ENCODE data around the gene RECQL5.

Gene RECQL5

GRCh38 chr17:75685499-75685898 is 18.5 kb upstream of the RECQL5 start:
- no peak for DNase-seq

- peak; percentile 70 for DNase-seq
Observed at GRCh38 chr17:75684924-75685323, 18.0 kb upstream of the RECQL5 start.

GRCh38 chr17:75684249-75684648 is 17.3 kb upstream of the RECQL5 start:
- DNase-seq: peak; percentile 15

- no peak for DNase-seq
Observed at GRCh38 chr17:75683583-75683982, 16.6 kb upstream of the RECQL5 start.

GRCh38 chr17:75681289-75681688 is 14.3 kb upstream of the RECQL5 start:
- no peak for DNase-seq

- no peak for DNase-seq
Observed at GRCh38 chr17:75680431-75680830, 13.5 kb upstream of the RECQL5 start.

- DNase-seq: peak; percentile 43
Observed at GRCh38 chr17:75679706-75680211, 12.8 kb upstream of the RECQL5 start.

- no peak for DNase-seq
Observed at GRCh38 chr17:75676461-75676860, 9.5 kb upstream of the RECQL5 start.

GRCh38 chr17:75673487-75673886 is 6.5 kb upstream of the RECQL5 start:
- DNase-seq: no peak

GRCh38 chr17:75672011-75672410 is 5.1 kb upstream of the RECQL5 start:
- DNase-seq: no peak

- DNase-seq: no peak
Observed at GRCh38 chr17:75670868-75671267, 3.9 kb upstream of the RECQL5 start.

- DNase-seq: peak; percentile 16
Observed at GRCh38 chr17:75668489-75668888, 1.5 kb upstream of the RECQL5 start.

GRCh38 chr17:75667825-75668224 is 871 bp upstream of the RECQL5 start:
- no peak for DNase-seq

- DNase-seq: no peak
Observed at GRCh38 chr17:75665981-75666380, 973 bp downstream of the RECQL5 start.

- DNase-seq: no peak
Observed at GRCh38 chr17:75664099-75664549, 2.8 kb downstream of the RECQL5 start.

- no peak for DNase-seq
Observed at GRCh38 chr17:75662511-75662910, 4.4 kb downstream of the RECQL5 start.

- no peak for DNase-seq
Observed at GRCh38 chr17:75661531-75661930, 5.4 kb downstream of the RECQL5 start.

GRCh38 chr17:75658237-75658636 is 8.7 kb downstream of the RECQL5 start:
- no peak for DNase-seq

GRCh38 chr17:75654176-75654575 is 12.8 kb downstream of the RECQL5 start:
- peak; percentile 44 for DNase-seq

GRCh38 chr17:75652934-75653549 is 13.9 kb downstream of the RECQL5 start:
- peak; percentile 68 for DNase-seq

GRCh38 chr17:75652341-75652740 is 14.6 kb downstream of the RECQL5 start:
- no peak for DNase-seq

- DNase-seq: no peak
Observed at GRCh38 chr17:75650874-75651273, 16.1 kb downstream of the RECQL5 start.

- no peak for DNase-seq
Observed at GRCh38 chr17:75649687-75650086, 17.3 kb downstream of the RECQL5 start.

GRCh38 chr17:75647921-75648320 is 19.0 kb downstream of the RECQL5 start:
- no peak for DNase-seq

- DNase-seq: no peak
Observed at GRCh38 chr17:75647061-75647460, 19.9 kb downstream of the RECQL5 start.

Measured in NCI-H69 (cell line).